Measurements from ENCODE around the gene LRRK1.

Gene LRRK1

GRCh38 chr15:101110681-101111569 is 191.8 kb downstream of the LRRK1 start:
- TF ChIP-seq CTCF (IDR thresholded peaks at IDR 0.05; ENCODE audit: extremely low read depth, missing control alignments): no peak
- no peak for DNase-seq (ENCODE audit: low spot score)

GRCh38 chr15:101111570-101112262 is 192.6 kb downstream of the LRRK1 start:
- no peak for DNase-seq (ENCODE audit: low spot score)
- no peak for TF ChIP-seq CTCF (IDR thresholded peaks at IDR 0.05; ENCODE audit: extremely low read depth, missing control alignments)

- DNase-seq (ENCODE audit: low spot score): no peak
- TF ChIP-seq CTCF (IDR thresholded peaks at IDR 0.05; ENCODE audit: extremely low read depth, missing control alignments): no peak
Measured at GRCh38 chr15:101112336-101113113, 193.4 kb downstream of the LRRK1 start.

GRCh38 chr15:101113114-101114005 is 194.2 kb downstream of the LRRK1 start:
- TF ChIP-seq CTCF (IDR thresholded peaks at IDR 0.05; ENCODE audit: extremely low read depth, missing control alignments): no peak
- DNase-seq (ENCODE audit: low spot score): no peak

- TF ChIP-seq CTCF (IDR thresholded peaks at IDR 0.05; ENCODE audit: extremely low read depth, missing control alignments): no peak
- DNase-seq (ENCODE audit: low spot score): no peak
Measured at GRCh38 chr15:101114166-101114565, 195.0 kb downstream of the LRRK1 start.

GRCh38 chr15:101114610-101115009 is 195.5 kb downstream of the LRRK1 start:
- TF ChIP-seq CTCF (IDR thresholded peaks at IDR 0.05; ENCODE audit: extremely low read depth, missing control alignments): no peak

More at GRCh38 chr15:101114610-101115009, 195.5 kb downstream of the LRRK1 start:
- no peak for DNase-seq (ENCODE audit: low spot score)
